HG02981 (cell line): Measurements from ENCODE around the gene AMBRA1.

ENCODE experiments used
- ATAC-seq: cut with Tn5 transposase; IDR thresholded peaks from one replicate; pipeline ENCODE4 v1.9.1; 2021; ENCODE audit warnings: mild to moderate bottlenecking, moderate library complexity; ENCODE audit not compliant: unreplicated experiment

Gene AMBRA1, protein sequence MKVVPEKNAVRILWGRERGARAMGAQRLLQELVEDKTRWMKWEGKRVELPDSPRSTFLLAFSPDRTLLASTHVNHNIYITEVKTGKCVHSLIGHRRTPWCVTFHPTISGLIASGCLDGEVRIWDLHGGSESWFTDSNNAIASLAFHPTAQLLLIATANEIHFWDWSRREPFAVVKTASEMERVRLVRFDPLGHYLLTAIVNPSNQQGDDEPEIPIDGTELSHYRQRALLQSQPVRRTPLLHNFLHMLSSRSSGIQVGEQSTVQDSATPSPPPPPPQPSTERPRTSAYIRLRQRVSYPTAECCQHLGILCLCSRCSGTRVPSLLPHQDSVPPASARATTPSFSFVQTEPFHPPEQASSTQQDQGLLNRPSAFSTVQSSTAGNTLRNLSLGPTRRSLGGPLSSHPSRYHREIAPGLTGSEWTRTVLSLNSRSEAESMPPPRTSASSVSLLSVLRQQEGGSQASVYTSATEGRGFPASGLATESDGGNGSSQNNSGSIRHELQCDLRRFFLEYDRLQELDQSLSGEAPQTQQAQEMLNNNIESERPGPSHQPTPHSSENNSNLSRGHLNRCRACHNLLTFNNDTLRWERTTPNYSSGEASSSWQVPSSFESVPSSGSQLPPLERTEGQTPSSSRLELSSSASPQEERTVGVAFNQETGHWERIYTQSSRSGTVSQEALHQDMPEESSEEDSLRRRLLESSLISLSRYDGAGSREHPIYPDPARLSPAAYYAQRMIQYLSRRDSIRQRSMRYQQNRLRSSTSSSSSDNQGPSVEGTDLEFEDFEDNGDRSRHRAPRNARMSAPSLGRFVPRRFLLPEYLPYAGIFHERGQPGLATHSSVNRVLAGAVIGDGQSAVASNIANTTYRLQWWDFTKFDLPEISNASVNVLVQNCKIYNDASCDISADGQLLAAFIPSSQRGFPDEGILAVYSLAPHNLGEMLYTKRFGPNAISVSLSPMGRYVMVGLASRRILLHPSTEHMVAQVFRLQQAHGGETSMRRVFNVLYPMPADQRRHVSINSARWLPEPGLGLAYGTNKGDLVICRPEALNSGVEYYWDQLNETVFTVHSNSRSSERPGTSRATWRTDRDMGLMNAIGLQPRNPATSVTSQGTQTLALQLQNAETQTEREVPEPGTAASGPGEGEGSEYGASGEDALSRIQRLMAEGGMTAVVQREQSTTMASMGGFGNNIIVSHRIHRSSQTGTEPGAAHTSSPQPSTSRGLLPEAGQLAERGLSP (N-terminal part only)

DNA sequence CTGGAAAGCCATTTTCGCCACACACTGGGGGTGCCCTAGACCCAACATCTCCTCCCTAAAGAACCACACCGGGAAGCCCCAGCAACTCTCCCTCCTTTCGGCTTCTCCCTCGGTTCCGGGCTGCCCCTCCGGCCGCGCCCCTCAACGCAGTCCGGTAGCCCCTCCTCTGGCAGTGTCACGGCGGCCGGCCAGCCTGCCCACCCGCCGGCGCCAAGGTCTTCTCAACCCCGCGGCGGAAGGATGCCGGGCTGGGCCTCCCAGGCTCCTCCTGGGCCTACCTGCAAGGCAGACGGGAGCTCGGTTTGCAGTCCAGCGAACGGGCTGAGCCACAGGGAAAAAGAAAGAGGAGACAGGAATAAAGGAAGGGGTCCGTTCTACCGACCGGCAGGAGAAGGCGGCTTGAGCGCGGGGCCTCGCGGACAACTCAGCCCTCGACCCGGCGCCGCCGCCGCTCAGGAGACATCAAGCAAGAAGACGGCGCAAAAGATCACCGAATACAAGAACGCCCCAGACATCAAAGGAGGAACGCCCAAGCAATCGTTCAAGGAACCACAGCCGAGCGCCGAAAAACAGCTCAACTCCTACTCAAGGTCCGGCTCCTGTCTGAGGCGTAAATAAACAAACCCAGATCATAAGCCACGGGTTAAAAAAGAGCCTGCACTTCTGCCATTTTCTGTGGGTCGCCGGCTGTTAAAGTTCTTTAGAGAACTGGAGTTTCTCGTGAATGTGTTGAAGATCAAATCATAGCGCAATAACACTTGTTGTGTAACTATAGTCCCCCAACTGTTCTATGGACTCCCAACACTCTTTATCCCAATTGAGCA, at the start of gene AMBRA1:
Gene AMBRA1 (minus strand): TSS at position 474 of the 824 bp plus-strand sequence. CDS start 45,643 bp downstream, outside the sequence.
- ATAC-seq = peak; percentile 66

DNA sequence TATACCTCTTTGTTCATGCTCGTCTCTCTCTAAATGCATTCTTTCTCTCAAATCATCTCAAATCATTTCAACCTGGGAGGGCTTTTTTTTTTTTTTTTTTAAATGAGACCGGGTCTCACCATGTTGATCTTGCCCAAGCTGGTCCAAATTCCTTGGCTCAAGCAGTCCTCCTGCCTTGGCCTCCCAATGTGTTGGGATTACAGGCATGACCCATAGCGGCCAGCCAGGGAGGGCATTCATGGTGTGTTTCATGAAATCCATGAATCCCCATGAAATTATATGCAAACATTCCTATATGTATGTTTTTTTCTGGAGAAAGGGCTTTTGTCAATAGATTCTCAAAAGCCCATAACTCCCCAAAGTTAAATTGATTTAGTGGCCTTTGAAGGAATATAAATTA, 49.7 kb upstream of the AMBRA1 start:
- no peak for ATAC-seq

DNA sequence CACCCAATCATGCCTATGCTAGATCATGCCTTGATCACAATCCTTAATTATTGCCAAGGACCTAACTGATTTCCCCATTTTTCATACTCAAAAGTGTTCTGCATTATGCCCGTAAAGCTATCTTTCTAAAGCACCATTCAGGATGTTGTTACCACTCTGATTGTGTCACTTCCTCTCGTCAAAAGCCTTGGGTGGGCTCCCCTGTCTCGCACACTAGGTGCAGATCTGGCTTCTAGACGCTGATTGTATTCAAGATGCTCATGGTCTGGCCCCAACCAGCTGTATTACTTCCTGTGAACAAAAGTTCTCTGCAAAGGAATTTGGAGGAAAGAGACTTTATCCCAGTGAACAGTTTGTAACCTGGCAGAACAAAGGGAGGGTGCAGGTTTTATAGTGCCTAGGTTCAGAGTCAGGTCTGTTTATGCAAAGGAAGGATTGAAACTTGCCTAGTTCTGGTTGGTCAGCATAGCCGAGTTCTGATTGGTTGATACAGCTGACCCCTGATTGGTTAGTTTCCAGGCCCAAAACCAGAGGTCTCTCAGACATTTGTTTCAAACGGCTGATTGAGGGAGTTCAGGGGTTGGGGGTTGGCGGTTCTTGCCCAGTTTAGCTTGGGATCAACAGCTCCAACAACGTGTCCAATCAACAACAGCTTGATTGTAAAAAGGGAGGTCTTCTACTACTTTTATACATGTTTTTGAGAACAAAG, 49.0 kb upstream of the AMBRA1 start:
- ATAC-seq = no peak

DNA sequence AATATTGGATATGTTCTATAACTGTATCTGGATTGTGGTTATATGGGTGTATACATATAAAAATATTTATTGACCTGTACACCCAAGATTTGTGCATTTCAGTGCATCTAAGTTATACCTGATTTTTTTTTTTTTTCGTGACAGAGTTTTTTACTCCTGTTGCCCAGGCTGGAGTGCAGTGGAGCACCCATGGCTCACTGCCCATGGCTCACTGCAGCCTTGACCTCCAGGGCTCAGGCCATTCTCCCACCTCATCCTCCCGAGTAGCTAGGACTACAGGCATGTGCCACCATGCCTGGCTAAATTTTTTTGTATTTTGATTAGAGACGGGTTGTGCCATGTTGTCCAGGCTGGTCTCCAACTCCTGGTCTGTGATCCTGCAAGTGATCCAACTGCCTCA, 47.8 kb upstream of the AMBRA1 start:
- no peak for ATAC-seq

DNA sequence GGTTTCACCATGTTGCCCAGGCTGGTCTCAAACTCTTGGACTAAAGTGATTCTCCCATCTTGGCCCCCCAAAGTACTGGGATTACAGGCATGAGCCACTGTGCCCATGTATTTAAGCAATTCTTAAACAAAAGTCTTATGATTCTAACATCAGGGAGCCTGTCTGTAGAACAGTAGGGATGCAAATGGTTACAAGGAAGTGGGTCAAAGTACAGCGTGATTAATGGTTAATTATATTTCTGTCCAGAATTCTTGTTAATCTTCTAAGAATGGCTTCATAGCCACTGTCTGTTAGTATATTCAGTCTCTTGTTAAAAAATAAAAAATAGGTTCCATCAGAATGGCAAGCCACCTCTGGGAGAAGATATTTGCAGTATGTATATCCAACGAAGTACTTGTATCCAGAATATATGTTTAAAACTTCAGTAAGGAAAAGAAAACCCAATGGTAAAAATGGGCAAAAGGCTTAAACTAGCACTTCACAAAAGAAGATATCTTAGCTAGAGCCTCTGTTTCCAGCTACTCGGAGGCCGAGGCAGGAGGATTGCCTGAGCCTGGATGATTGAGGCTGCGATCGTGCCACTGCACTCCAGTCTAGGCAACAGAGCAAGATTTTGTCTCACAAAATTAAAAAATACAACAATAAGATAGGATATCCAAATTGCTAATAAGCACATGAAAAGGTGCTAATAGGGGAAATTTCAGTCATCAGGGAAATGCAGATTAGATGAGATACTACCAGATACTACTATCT, 46.4 kb upstream of the AMBRA1 start:
- ATAC-seq = no peak

DNA sequence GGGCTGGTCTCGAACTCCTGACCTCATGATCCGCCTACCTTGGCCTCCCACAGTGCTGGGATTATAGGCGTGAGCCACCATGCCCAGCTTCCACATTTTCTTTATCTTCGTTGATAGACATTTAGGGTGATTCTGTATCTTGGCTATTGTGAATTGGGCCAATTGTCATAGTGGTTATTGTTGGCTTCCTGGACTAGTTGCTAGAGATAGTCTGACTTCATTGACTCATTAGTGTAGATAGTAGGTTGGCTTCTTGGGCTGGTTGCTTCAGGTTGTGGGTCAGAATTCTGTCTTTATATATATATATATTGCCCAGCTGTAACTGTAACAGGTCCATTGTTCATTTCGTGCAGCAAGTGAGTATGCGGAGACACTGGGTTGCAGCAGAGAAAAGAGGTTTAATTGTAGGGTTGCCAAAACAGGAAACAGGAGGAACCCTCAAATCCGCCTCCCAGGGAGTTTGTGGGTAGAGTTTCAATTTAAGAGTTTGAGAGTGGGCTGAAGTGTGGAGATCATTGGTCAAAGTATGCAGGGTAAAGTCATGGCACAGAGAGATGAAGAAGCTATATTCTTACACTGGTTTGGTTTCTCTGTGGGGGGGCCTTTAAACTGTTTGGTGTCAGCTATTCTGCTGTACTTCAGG, 45.5 kb upstream of the AMBRA1 start:
- ATAC-seq = no peak

DNA sequence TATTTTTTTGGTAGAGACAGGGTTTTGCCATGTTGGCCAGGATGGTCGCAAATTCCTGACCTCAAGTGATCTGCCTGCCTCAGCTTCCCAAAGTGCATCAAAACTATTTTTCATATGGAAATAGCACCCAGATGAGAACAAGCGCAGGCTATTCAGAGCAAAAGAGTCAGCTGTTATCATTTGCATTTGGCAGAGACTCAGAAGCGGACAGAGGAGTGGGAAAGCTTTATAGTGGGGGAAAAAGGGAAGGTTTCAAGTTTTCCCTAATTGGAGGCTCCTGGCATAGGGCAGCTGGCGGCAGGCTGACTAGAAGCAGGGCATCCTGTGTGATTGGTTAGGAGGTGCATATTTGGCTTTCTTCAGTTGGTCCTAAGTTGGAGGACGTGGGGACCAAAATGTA, 43.7 kb upstream of the AMBRA1 start:
- ATAC-seq = no peak

DNA sequence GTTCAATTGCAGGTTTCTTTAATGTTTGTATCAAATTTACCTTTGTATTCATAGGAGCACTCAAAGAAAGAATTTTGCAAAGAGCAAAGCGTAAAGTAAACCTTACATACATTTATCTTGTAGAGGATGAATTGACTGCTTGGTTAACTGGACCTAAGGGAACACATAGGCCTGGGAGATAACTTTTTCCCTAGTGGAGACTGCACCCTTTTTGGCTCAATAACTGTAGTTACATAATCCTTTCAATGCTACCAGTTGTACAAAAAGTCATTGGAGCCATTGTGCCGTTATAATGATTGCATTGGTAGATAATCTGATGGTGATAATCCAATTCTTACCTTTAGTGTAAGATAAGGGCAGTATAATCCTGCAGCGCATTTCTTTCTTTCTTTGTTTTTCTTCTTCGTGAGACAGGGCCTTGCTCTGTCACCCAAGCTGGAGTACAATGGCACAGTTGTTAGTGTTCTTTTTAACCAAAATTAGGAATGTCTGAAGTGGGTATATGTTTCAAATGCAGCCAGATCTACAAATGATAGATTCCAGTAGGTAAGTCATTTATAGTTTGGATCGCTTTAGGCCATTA, 41.8 kb upstream of the AMBRA1 start:
- ATAC-seq = no peak

DNA sequence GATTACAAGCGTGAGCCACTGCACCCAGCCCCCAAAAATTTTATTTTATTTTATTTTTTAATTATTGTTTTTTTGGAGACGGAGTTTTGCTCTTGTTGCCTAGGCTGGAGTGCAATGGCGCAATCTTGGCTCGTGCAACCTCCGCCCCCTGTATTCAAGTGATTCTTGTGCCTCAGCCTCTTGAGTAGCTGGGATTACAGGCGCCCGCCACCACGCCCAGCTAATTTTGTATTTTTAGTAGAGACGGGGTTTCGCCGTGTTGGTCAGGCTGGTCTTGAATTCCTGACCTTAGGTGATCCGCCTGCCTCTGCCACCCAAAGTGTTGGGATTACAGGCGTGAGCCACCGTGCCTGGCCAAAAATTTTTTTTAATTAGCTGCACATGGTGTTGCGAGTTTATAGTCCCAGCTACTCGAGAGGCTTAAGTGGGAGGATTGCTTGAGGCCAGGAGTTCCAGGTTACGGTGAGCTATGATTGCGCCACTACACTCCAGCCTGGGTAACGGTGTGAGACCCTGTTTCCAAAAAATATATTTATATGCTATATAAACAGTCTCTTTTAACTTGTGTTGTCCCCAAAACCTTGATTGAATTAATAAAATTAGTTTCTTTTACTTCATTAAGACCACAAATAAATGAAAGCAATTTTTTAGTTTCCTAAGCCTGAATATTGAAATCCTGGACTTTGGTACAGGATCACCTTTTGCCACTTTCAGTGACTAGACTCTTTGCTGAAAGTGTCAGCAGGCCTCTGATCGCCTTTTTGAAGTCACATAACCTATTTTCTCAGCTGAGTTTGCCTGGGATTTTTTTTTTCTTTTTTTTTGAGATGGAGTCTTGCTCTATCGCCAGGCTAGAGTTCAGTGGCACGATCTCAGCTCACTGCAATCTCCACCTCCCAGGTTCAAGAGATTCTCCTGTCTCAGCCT, 39.7 kb upstream of the AMBRA1 start:
- ATAC-seq = no peak

DNA sequence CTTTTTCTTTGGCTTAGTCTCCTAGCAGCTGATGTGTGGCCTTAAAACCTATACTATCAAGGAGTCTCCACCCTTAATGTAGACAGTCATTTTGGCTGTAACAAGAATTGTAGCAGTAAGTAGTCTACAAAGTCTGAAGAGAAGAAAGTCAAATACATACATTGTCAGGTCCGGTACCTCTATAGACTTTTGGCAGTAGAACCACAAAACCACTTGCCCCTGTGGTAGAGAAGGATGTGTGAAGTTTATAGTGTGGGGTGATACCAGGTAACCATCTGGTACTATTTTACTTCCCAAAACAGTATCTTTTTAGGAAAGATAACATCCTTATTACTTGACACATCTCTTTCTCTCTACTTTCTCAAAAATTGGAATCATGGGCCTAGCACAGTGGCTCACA, 38.7 kb upstream of the AMBRA1 start:
- no peak for ATAC-seq

DNA sequence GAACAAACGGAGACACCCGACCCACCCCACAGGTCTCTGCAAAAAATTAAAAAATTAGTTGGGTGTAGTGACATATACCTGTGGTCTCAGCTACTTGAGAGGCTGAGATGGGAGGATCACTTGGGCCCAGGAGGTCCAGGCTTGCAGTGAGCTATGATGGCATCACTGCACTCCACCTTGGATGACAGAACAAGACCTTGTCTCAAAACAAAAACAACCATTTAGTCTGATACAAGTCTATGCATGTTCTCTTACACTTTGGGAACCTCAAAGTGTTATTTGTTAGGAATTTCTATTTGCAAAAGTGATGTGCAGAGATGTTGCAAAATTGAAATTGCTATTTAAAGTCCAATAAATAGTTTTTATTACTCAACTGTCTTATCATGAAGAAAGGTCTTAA, 37.9 kb upstream of the AMBRA1 start:
- ATAC-seq = no peak

DNA sequence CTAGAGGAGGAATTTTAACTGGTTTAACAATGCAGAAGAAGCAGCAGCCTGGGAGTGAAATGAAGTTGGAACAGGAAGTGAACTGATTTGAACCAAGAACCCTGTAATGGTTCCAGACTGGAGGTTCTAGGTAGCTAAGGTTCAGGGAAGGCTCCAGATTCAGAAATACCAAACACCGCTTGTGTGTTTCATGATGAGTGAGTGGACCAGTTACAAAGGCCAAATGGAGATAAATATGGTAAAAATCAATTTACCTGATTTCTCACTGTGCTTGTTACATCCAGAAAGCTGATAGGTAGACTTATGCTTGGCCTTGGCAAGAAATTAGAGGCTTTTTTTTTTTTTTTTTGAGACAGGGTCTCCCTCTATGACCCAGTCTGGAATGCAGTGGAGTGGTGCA, 36.4 kb upstream of the AMBRA1 start:
- ATAC-seq = no peak

DNA sequence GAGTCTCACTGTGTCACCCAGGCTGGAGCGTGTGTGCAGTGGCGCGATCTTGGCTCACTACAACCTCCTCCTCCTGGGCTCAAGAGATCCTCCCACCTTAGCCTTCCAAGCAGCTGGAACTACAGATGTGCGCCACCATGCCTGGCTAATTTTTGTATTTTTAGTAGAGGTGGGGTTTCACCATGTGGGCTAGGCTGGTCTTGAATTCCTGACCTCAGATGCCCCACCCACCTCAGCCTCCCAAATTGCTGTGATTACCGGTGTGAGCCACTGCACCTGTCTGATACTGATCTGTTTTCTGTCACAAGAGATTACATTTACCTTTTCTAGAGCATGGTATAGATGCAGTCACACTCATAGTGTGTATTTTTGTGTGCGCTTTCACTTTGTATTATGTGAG, 35.1 kb upstream of the AMBRA1 start:
- no peak for ATAC-seq

DNA sequence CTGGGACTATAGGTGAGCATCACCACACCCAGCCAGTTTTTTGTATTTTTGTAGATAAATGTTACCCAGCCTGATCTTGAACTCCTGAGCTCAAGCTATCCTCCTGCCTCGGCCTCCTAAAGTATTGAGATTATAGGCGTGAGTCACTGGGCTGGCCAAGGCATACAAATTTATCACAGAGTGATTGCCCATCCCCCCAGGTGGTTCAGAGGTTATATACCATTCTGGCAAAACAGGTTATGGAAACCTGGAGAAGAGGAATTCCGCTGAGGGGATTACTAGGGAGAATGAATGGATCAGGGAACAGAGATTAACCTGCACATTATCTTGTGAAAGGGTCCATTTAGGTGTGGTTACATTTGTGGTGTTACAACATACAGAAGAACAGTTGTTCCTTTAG, 31.6 kb upstream of the AMBRA1 start:
- no peak for ATAC-seq

DNA sequence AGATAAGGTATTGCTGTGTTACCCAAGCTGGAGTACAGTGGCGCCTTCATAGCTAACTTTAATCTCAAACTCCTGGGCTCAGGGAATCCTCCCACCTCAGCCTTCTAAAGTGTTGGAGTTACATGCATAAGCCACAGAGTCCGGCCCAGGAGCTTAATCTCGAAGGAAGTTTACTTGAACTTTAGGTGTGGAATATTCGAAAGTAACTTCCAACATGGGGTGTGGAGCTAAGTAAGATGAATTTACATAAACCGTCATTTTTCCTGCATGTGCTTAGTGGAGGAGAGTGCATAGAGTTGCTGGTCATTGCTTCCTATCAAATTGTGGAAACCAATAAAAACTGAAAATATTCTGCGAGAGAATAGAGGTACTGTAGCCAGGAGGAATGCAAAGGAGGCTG, 25.0 kb upstream of the AMBRA1 start:
- no peak for ATAC-seq

DNA sequence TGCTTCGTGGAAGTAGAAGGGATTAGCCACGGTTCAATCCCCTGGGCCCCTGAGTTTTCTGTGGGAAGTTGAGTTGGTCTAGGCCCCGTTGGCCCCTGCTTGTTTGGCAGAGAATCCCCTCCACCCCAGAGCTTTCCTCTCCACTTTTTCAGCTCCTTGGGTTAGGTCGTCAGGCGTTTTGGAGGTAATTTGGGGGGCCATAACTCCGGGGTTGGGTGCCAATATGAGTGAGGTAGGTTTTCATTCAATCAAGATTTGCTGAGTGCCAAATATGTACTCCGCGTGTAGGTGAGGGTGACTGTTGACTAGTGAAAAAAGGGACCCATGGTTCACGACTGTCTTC, 24.1 kb upstream of the AMBRA1 start:
- no peak for ATAC-seq
